HCT116 (cell line): ENCODE measurements around the gene DENND1A. TPM values are rescaled to one million over a fixed set of nuclear protein-coding genes. Genes with fewer than 3 reads are reported as not detected.

Experiments used
- ATAC-seq: fragments of 200-7000 bp; cut with Tn5 transposase; 2 replicates; pipeline ENCODE4 v1.9.1; 2020; ENCODE audit warnings: mild to moderate bottlenecking, moderate library complexity
- BruUV-seq: library from RNA; stranded (reverse); fragments of 400-500 nt; replicated peaks from 2 replicates; lab custom pipeline; 2021; lab: Mats Ljungman, UMichigan
- CTCF ChIA-PET: fragments of 300-600 bp; sonication (Branson Sonifier 250); formaldehyde crosslinking; loops from one replicate; lab custom pipeline; 2021; ENCODE audit warnings: antibody characterized with exemption; lab: Charles Lee
- POLR2A ChIA-PET: fragments of 300-600, 350-600 bp; sonication (Branson Sonifier 250); formaldehyde crosslinking; loops from one replicate; lab custom pipeline; 2021; ENCODE audit warnings: antibody characterized with exemption; lab: Charles Lee
- RAD21 ChIA-PET, 2 experiments: fragments of 300-600 bp; sonication (Branson Sonifier 250); formaldehyde crosslinking; loops; one replicate each; lab custom pipeline; 2023; ENCODE audit warnings: low total read pairs in 2 of 2; ENCODE audit not compliant: uncharacterized antibody in 2 of 2, unreplicated experiment in 2 of 2, low non-redundant PET in 1 of 2; lab: Charles Lee
- DNase-seq: peaks from one replicate; pipeline ENCODE4 v3.0.0-alpha.2; 2010; ENCODE audit warnings: low read depth, low spot score
- H2AFZ ChIP-seq: fragments of 200-600 bp; shearing (Covaris generic), sonication (generic); 2 replicates; pipeline ENCODE4 v1.6.1; 2017; ENCODE audit warnings: low read depth, mixed run types, mixed read lengths, antibody characterized with exemption, low read length; ENCODE audit not compliant: poor library complexity, severe bottlenecking
- H3K27ac ChIP-seq: 2 replicates; pipeline ENCODE4 v1.5.1; 2012; ENCODE audit warnings: low read depth, low read length
- H3K27me3 ChIP-seq: fragments of 200-600 bp; sonication (generic); 2 replicates; pipeline ENCODE4 v1.6.1; 2016; ENCODE audit warnings: mixed run types, low read length, mixed read lengths; ENCODE audit not compliant: insufficient read depth
- H3K36me3 ChIP-seq, 2 experiments: fragments of 200-500 bp in 1 of 2; fragments of 200-600 bp in 1 of 2; sonication (Bioruptor generic) in 1 of 2; sonication (generic) in 1 of 2; 2 replicates each; pipeline versions ENCODE4 v1.5.1 to v1.6.1; 2014 to 2016; ENCODE audit warnings: low read length in 2 of 2, inconsistent platforms in 1 of 2, mixed read lengths in 1 of 2, mixed run types in 1 of 2; ENCODE audit not compliant: insufficient read depth in 2 of 2, control insufficient read depth in 1 of 2
- H3K4me1 ChIP-seq, 2 experiments: fragments of 200-600 bp in 1 of 2; sonication (generic) in 1 of 2; 2 replicates each; pipeline versions ENCODE4 v1.5.1 to v1.6.1; 2012 to 2017; ENCODE audit warnings: low read length in 2 of 2, inconsistent platforms in 1 of 2, mild to moderate bottlenecking in 1 of 2, mixed read lengths in 1 of 2, mixed run types in 1 of 2, moderate library complexity in 1 of 2; ENCODE audit not compliant: insufficient read depth in 2 of 2, control insufficient read depth in 1 of 2
- H3K4me2 ChIP-seq: fragments of 200-600 bp; sonication (generic); 2 replicates; pipeline ENCODE4 v1.6.1; 2017; ENCODE audit warnings: mixed run types, low read length, mixed read lengths
- H3K4me3 ChIP-seq, 2 experiments: fragments of 200-600 bp in 1 of 2; sonication (generic) in 1 of 2; replicated peaks in 1 of 2; 2 replicates each; pipeline ENCODE4 v1.5.1; 2011 to 2016; ENCODE audit warnings: low read length in 2 of 2, control low read depth in 1 of 2, low read depth in 1 of 2, mild to moderate bottlenecking in 1 of 2, mixed read lengths in 1 of 2, mixed run types in 1 of 2
- H3K79me2 ChIP-seq: fragments of 200-600 bp; sonication (generic); 2 replicates; pipeline ENCODE4 v1.6.1; 2017; ENCODE audit warnings: mild to moderate bottlenecking, mixed run types, low read length, moderate library complexity, mixed read lengths; ENCODE audit not compliant: insufficient read depth
- H3K9ac ChIP-seq: fragments of 200-600 bp; sonication (generic); 2 replicates; pipeline ENCODE4 v1.6.1; 2016; ENCODE audit warnings: low read length, mixed read lengths
- H3K9me2 ChIP-seq: fragments of 200-600 bp; sonication (generic), shearing (Covaris generic); 2 replicates; pipeline ENCODE4 v1.6.1; 2017; ENCODE audit warnings: mixed run types, mild to moderate bottlenecking, moderate library complexity; ENCODE audit not compliant: insufficient read depth
- H3K9me3 ChIP-seq, 2 experiments: fragments of 200-500 bp in 1 of 2; fragments of 200-600 bp in 1 of 2; sonication (Bioruptor generic) in 1 of 2; sonication (generic) in 1 of 2; 2 replicates each; pipeline ENCODE4 v1.6.1; 2014 to 2017; ENCODE audit warnings: low read length in 2 of 2, mixed read lengths in 2 of 2, inconsistent platforms in 1 of 2, low read depth in 1 of 2, mild to moderate bottlenecking in 1 of 2, mixed run types in 1 of 2, moderate library complexity in 1 of 2; ENCODE audit not compliant: control insufficient read depth in 1 of 2, insufficient read depth in 1 of 2
- H4K20me1 ChIP-seq: fragments of 200-600 bp; sonication (generic), shearing (Covaris generic); 2 replicates; pipeline ENCODE4 v1.6.1; 2017; ENCODE audit warnings: mixed run types, mild to moderate bottlenecking, moderate library complexity; ENCODE audit not compliant: insufficient read depth
- CEBPB ChIP-seq: IDR thresholded peaks from 2 replicates; pipeline ENCODE4 v1.6.1; 2012; ENCODE audit warnings: low read depth
- EGR1 ChIP-seq: IDR thresholded peaks from 2 replicates; pipeline ENCODE4 v1.6.1; 2012; ENCODE audit warnings: low read depth
- ELF1 ChIP-seq: IDR thresholded peaks from 2 replicates; pipeline ENCODE4 v1.6.1; 2012; ENCODE audit warnings: low read depth, borderline replicate concordance
- EZH2 ChIP-seq: fragments of 200-600 bp; sonication (generic); IDR thresholded peaks from 2 replicates; pipeline ENCODE4 v1.6.1; 2017; ENCODE audit warnings: antibody characterized with exemption, mixed run types
- EZH2phosphoT487 ChIP-seq: fragments of 200-600 bp; IDR thresholded peaks from 2 replicates; pipeline ENCODE4 v1.6.1; 2018; ENCODE audit warnings: antibody characterized with exemption, borderline replicate concordance
- FOSL1 ChIP-seq: IDR thresholded peaks from 2 replicates; pipeline ENCODE4 v1.6.1; 2012; ENCODE audit warnings: low read depth
- JUND ChIP-seq: IDR thresholded peaks from 2 replicates; pipeline ENCODE4 v1.6.1; 2012
- MAX ChIP-seq: IDR thresholded peaks from 2 replicates; pipeline ENCODE4 v1.6.1; 2012
- POLR2A ChIP-seq: IDR thresholded peaks from 2 replicates; pipeline ENCODE4 v1.7.0; 2011; ENCODE audit warnings: borderline replicate concordance; ENCODE audit not compliant: insufficient read depth, insufficient read length; ENCODE audit errors: extremely low read depth
- POLR2AphosphoS5 ChIP-seq: IDR thresholded peaks from 2 replicates; pipeline ENCODE4 v1.6.1; 2011; ENCODE audit warnings: mild to moderate bottlenecking, low read depth, low read length, moderate library complexity
- REST ChIP-seq: IDR thresholded peaks from 2 replicates; pipeline ENCODE4 v1.6.1; 2012; ENCODE audit warnings: low read depth
- SIN3A ChIP-seq: IDR thresholded peaks from 2 replicates; pipeline ENCODE4 v1.6.1; 2012; ENCODE audit warnings: low read depth
- SP1 ChIP-seq: IDR thresholded peaks from 2 replicates; pipeline ENCODE4 v1.6.1; 2012; ENCODE audit warnings: low read depth
- TCF7L2 ChIP-seq: IDR thresholded peaks from 2 replicates; pipeline ENCODE4 v1.7.0; 2011; ENCODE audit warnings: borderline replicate concordance, inconsistent platforms; ENCODE audit not compliant: insufficient read depth, insufficient read length; ENCODE audit errors: extremely low read depth
- YY1 ChIP-seq: IDR thresholded peaks from 2 replicates; pipeline ENCODE4 v1.6.1; 2011; ENCODE audit warnings: low read length, low read depth, moderate library complexity, mild to moderate bottlenecking; ENCODE audit not compliant: insufficient replicate concordance; ENCODE audit errors: extremely low read depth
- ZBTB33 ChIP-seq: IDR thresholded peaks from 2 replicates; pipeline ENCODE4 v1.6.1; 2011; ENCODE audit warnings: mild to moderate bottlenecking, low read length, moderate library complexity; ENCODE audit not compliant: insufficient replicate concordance; ENCODE audit errors: extremely low read depth
- ZFX ChIP-seq: fragments of 450-650 bp; IDR thresholded peaks from 2 replicates; pipeline ENCODE4 v1.6.1; 2017
- ZNF274 ChIP-seq: fragments of 200-500 bp; sonication (Bioruptor generic); IDR thresholded peaks from 2 replicates; pipeline ENCODE4 v1.6.1; 2014; ENCODE audit warnings: mild to moderate bottlenecking, low read depth, low read length, inconsistent platforms
- intact Hi-C: fragments of 100-400 bp; cut with micrococcal nuclease; formaldehyde crosslinking; loops from 2 replicates; pipeline ENCODE4 v1.10.0; 2022
- total RNA-seq: library from RNA; stranded (reverse); gene quantifications from one replicate; pipeline ENCODE4 v1.2.1, GENCODE V29; 2021; ENCODE audit not compliant: unreplicated experiment

DENND1A gene
- total RNA-seq, 1 experiment from 2014 or later, result 33.0 TPM

- Histone ChIP-seq H3K79me2 (no peaks in the 10 kb centered on the region), H3K9me2 (no peaks in the 10 kb centered on the region), H2AFZ (no peak overlapping the region), H4K20me1 (0 out of 2 replicates have a peak, but pooled peaks cover 4% of the 10 kb centered on the region), H3K4me2 (no peak overlapping the region), H3K4me3 (no peak overlapping the region), H3K9me3 (no peaks in the 10 kb centered on the region), H3K9ac (no peak overlapping the region), H3K36me3 (no peaks in the 10 kb centered on the region), H3K27me3 (no peaks in the 10 kb centered on the region), H3K4me1 (no peaks in the 10 kb centered on the region), H3K27ac (no peak overlapping the region)
- intact Hi-C loops, result no loop called here
- no peak for ATAC-seq
- POLR2A ChIA-PET, result no interaction called here
- no TSS peak for BruUV-seq
- no peak for DNase-seq
- RAD21 ChIA-PET, result no interaction called here
- TF ChIP-seq EGR1 (no peak), ELF1 (no peak), REST (no peak), SP1 (no peak), ZFX (no peak), SIN3A (no peak), YY1 (no peak), FOSL1 (no peak), ZBTB33 (no peak), EZH2phosphoT487 (no peak), TCF7L2 (no peak), MAX (no peak), JUND (no peak), EZH2 (no peak), ZNF274 (no peak), CEBPB (no peak), POLR2A (no peak), POLR2AphosphoS5 (no peak)
- CTCF ChIA-PET, result no interaction called here
Measured at GRCh38 chr9:123564652-123565051, 365.3 kb downstream of the DENND1A start.
